Activated T-cell treated with anti-CD3 and anti-CD28 coated beads, Interleukin-2, amount 50 U/mL, for 24 hours (primary cell): ENCODE data around the gene GTPBP10.

ENCODE experiments used
- DNase-seq: peaks from one replicate; pipeline ENCODE4 v3.0.0-alpha.2; 2020
- H3K27ac Mint-ChIP-seq: 2 replicates; pipeline ENCODE4 v1.8.0; 2020; ENCODE audit warnings: mild to moderate bottlenecking, mixed read lengths
- H3K27me3 Mint-ChIP-seq: 2 replicates; pipeline ENCODE4 v1.8.0; 2020; ENCODE audit warnings: mixed read lengths
- H3K36me3 Mint-ChIP-seq: 2 replicates; pipeline ENCODE4 v1.8.0; 2020; ENCODE audit warnings: low read depth, mixed read lengths
- H3K4me1 Mint-ChIP-seq: 2 replicates; pipeline ENCODE4 v1.8.0; 2020; ENCODE audit warnings: low read depth, mixed read lengths
- H3K4me3 Mint-ChIP-seq: 2 replicates; pipeline ENCODE4 v1.8.0; 2020; ENCODE audit warnings: mild to moderate bottlenecking, moderate library complexity, mixed read lengths
- H3K9me3 Mint-ChIP-seq: 2 replicates; pipeline ENCODE4 v1.8.0; 2020; ENCODE audit warnings: mixed read lengths

Gene GTPBP10

DNA sequence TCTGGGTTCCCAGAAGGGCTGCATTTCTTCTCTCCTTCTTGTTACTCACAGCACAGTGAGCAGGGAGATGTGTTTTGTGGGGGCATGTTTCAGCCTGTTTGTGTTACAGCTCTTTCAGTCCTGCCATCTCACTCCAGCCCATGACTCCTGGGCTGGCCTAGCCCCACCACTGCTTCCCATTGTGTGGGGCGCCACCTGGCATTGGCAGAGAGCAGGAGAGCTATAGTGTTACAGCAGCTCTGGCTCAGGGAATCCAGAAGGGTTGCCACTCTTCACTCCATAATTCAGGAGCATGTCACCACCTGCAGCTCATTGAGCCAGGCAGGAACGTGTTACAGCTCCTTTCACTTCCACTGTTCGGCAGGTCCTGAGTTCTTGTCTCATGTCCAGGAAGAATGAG, 86.7 kb downstream of the GTPBP10 start:
- Mint-ChIP-seq H3K4me3 (no peak overlapping the region), H3K36me3 (no peaks in the 10 kb centered on the region), H3K27ac (no peak overlapping the region), H3K9me3 (no peaks in the 10 kb centered on the region), H3K27me3 (peaks cover 34% of the 10 kb centered on the region), H3K4me1 (no peaks in the 10 kb centered on the region)
- DNase-seq = no peak
